GM19099 (cell line): ENCODE data around the gene KCNIP1.

Experiments
- POLR2A ChIP-seq: IDR thresholded peaks from 3 replicates; pipeline ENCODE4 v1.6.1; 2011; ENCODE audit warnings: low read depth; ENCODE audit not compliant: insufficient read length; ENCODE audit errors: extremely low read depth

The KCNIP1 gene

DNA sequence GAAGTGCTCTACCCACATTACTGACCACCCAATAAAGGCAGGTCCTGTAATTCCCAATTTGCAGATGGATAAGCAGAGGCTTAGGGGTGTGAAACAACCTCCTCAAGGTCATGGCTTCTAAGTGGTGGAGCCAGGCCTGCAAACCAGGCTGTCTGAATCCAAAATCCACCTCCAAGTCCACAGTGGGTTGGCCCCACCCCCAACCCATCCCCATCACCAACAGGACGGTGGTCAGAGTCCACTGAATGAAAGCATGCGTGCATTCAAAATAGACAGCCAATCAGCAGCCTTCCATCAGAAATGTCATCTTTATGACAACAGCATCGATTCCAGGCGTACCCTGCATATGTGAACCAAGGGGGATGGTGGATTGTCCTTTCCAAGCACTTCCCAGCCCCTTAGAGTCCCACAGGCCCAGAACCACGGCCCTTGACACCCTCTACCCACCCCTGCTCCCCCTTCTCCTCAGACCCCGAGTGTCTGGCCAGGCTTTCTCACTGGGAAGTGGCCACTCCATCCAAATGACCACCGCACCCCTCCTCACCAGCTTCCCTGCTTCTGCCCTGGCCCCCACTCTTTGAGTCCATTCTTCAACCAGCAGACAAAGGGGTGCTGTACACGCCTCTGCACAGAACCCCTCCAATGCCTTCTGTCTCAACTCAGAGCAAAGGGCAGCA, 133.1 kb downstream of the KCNIP1 start:
- no peak for TF ChIP-seq POLR2A

GRCh38 chr5:170638051-170638450, 134.2 kb downstream of the KCNIP1 start:
- TF ChIP-seq POLR2A: no peak

DNA sequence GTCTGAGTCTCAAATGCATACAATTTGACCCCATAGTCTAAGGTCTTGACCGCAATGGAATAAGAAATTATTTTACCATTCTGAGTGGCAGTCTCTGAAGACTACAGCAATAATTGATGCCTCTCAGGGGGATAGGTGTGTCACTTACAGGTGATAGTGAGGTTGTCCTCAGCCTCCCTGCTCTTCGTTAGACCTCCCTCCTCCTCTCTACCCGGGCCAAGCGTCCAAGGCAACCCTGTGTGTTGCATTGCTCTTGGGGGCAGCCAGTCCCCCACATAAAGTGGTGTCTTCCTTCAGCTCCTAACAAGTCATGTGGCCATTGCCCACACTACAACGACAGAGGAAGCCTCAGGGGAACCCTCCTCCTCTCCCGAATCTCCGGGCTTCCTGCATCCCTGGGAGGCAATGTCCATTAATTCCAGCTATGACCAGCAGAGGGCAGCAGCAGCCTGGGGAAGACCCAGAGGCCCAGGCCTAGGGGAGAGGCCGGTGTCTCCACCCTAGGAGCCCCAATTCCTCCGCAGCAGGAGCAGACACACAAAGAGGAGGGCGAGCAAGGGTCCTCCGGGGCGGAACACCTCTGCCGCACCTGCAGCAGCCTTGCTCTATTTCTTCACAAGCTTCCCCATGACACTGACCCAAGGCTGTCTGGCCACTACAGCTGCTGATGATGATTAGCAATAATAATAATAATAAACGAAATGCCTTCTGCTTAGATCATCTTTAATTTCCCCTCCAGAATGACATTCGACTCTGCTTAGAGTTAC, 134.8 kb downstream of the KCNIP1 start:
- no peak for TF ChIP-seq POLR2A

GRCh38 chr5:170639221-170639925, 135.6 kb downstream of the KCNIP1 start:
- TF ChIP-seq POLR2A: no peak

DNA sequence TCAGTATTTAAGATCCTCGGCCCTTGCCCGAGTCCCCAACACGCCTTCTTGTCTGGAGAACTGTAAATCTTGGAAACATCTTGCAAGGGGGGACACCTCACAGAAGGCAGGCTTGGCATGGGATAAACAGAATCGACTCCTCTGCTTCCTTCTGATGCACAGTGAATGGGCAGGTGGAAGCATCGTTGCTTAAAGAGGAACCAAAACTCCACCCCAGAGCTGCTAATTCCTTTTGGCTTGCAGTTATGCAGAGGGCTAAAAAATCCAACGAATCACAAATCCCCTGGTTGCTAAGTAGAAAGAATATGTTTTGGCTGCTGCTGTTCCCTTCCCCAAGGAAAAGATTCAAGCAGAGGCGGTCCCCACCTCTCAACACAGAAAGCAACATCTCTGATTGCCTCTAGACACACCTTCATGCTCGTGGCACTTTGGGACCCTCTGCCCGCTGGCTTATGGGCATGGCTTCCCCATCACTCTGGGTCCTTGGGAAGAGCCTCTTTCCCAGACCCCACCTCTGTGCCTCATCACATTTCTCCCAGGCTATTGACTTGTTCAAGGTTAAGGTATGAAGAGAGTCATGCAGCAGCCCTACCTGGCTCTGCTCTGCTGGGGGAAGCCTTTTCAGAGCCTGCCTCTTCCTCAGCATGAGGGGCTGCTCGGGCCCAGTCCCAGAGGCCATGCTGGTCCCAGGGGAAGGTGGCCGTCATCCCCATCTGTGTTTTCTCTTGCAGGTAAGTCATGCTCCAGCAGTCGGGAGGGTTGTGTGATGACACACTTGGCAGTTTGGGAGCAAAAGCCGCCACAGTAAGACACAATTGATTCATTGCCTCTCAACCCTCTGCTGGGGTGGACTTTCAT, 137.1 kb downstream of the KCNIP1 start:
- no peak for TF ChIP-seq POLR2A

DNA sequence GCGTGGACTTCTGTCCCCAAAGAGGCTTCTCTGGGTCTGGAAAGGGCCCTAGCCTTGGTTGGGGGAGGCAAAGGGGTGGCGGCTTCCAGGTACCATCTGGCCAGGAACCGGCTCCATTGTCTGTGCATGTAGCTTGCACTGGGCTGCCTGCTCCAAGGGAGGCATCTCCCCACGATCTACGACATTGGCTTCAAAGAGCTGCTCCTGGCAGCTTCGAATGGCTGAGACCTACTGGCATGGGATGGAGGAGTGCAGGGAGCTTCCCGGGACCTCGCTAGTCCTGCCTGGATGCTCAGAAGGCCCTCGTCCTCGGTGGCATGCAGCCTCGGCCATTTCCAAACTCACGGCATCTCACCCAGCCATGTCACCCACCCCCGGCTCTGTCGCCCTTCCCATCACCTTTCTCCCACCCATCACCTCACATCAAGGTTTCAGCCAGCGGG, 137.8 kb downstream of the KCNIP1 start:
- no peak for TF ChIP-seq POLR2A

GRCh38 chr5:170642066-170642735, 138.4 kb downstream of the KCNIP1 start:
- TF ChIP-seq POLR2A: no peak

DNA sequence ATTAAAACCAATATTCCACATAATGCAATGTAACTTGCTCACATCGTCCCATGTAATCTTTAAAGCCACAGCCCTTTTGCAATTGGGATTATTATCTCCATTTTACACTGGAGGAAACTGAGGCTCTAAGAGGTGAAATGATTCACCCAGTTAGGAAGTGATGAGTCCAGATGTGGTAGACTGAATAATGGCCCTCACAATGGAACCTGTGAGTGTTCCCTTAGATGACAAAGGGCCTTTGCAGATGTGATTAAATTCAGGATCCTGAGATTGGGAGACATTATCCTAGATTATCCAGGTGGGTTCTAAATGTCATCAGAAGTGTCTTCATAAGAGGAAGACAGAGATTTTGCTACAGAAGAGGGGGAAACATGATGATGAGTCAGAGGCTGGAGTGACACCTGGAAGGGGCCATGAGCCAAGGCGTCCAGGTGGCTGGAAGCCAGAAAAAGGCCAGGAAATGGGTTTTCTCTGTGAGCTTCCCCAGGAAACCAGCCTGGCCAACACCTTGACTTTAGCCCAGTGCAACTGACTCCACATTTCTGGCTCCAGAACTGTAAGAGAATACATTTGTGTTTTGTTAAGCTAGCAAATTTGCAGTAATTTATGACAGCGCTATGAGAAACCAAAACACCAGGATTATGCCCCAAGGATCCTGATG, 139.1 kb downstream of the KCNIP1 start:
- no peak for TF ChIP-seq POLR2A

DNA sequence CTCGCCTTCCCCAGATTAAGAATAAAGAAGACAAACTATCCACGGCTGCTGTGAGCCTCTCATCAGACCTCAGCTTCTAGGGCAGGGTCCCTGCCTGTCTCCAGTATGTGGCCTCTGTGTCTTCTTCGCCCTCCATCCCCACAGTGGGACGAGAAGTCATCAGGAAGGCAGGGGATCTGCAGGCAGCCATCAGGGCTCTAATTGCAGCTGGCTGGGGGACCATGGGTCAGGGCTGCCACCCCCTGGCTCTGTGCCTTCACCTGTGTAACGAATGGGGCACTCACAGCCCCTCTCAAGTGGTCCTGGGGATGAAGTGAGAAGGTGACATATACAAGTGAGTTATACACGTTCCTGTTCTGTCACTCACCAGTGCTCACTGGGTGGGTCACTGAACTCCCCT, 139.8 kb downstream of the KCNIP1 start:
- no peak for TF ChIP-seq POLR2A

GRCh38 chr5:170644501-170644900, 140.7 kb downstream of the KCNIP1 start:
- TF ChIP-seq POLR2A: no peak

DNA sequence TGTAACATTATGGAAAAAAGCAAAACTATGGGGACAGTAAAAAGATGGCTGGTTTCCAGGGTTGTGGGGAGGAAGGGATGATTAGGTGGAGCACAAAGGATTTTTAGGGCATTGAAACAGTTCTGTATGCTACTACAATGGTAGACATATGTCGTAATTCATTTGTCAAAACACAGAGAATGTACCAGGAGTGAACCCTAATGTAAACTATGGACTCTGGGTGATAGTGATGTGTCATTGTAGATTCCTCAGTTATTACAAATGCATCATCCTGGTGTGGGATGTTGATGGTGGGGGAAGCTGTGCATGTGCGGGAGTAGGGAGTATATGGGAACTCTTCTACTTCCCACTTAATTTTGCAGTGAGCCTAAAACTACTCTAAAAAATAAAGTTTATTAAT, 144.7 kb downstream of the KCNIP1 start:
- no peak for TF ChIP-seq POLR2A

GRCh38 chr5:170650850-170651249, 147.0 kb downstream of the KCNIP1 start:
- TF ChIP-seq POLR2A: no peak

GRCh38 chr5:170651604-170652277, 147.9 kb downstream of the KCNIP1 start:
- no peak for TF ChIP-seq POLR2A
